Measurements from ENCODE around the gene ADAMTS14.
A peak's percentile ranks its signal among the peaks of the same experiment; 100 is the strongest.

Gene ADAMTS14

GRCh38 chr10:70791386-70792039 lies 119.2 kb downstream of the ADAMTS14 start:
- no peak for FAIRE-seq

- FAIRE-seq = no peak
These were observed 123.3 kb downstream of the ADAMTS14 start for GRCh38 chr10:70795613-70796012.

GRCh38 chr10:70797840-70798239 lies 125.5 kb downstream of the ADAMTS14 start:
- FAIRE-seq = no peak

GRCh38 chr10:70799124-70799523 lies 126.8 kb downstream of the ADAMTS14 start:
- FAIRE-seq = no peak

GRCh38 chr10:70801854-70802253 lies 129.5 kb downstream of the ADAMTS14 start:
- no peak for FAIRE-seq

GRCh38 chr10:70803775-70804420 lies 131.6 kb downstream of the ADAMTS14 start:
- no peak for FAIRE-seq

- FAIRE-seq = peak; percentile 70
These were observed 132.1 kb downstream of the ADAMTS14 start for GRCh38 chr10:70804421-70804808.

GRCh38 chr10:70805619-70806215 lies 133.4 kb downstream of the ADAMTS14 start:
- no peak for FAIRE-seq

- FAIRE-seq = no peak
These were observed 134.5 kb downstream of the ADAMTS14 start for GRCh38 chr10:70806841-70807240.

- FAIRE-seq = no peak
These were observed 135.2 kb downstream of the ADAMTS14 start for GRCh38 chr10:70807556-70807955.

GRCh38 chr10:70809011-70809611 lies 136.8 kb downstream of the ADAMTS14 start:
- FAIRE-seq = no peak

- no peak for FAIRE-seq
These were observed 137.4 kb downstream of the ADAMTS14 start for GRCh38 chr10:70809726-70810125.

GRCh38 chr10:70810967-70811366 lies 138.7 kb downstream of the ADAMTS14 start:
- no peak for FAIRE-seq

GRCh38 chr10:70811881-70812280 lies 139.6 kb downstream of the ADAMTS14 start:
- FAIRE-seq = no peak

Measured in islet of Langerhans (tissue), 1 donor.